Stimulated activated naive CD8-positive, alpha-beta T cell treated with anti-CD3 and anti-CD28 coated beads, Interleukin-15, amount 100 ng/mL, for 72 hours (primary cell): Measurements from ENCODE around the gene DLL1.
"Not testable (repeated sequence)": the region's sequence is repeated elsewhere in the genome, so short reads cannot be mapped to it uniquely, and the experiment has no call there.

Source experiments
- ATAC-seq: fragments of 150-1000 bp; cut with Tn5 transposase; 2 replicates; pipeline ENCODE4 v1.10.0; 2021; ENCODE audit warnings: mild to moderate bottlenecking, moderate library complexity
- DNase-seq, 2 donors: peaks; one replicate each; pipeline ENCODE4 v3.0.0; 2021 to 2022
- H3K27ac Mint-ChIP-seq, 2 donors: one replicate each; pipeline ENCODE4 v1.8.0; 2022; ENCODE audit warnings: mild to moderate bottlenecking in 2 of 2, mixed read lengths in 2 of 2, moderate library complexity in 2 of 2
- H3K27me3 Mint-ChIP-seq: one replicate; pipeline ENCODE4 v1.8.0; 2022; ENCODE audit warnings: mixed read lengths
- H3K4me1 Mint-ChIP-seq: one replicate; pipeline ENCODE4 v1.8.0; 2022; ENCODE audit warnings: mild to moderate bottlenecking, mixed read lengths
- H3K4me3 Mint-ChIP-seq, 2 donors: one replicate each; pipeline ENCODE4 v1.8.0; 2022; ENCODE audit warnings: mild to moderate bottlenecking in 2 of 2, mixed read lengths in 2 of 2, moderate library complexity in 1 of 2
- H3K9me3 Mint-ChIP-seq, 2 donors: one replicate each; pipeline ENCODE4 v1.8.0; 2022; ENCODE audit warnings: mixed read lengths in 2 of 2

Gene DLL1

GRCh38 chr6:170290296-170291128 lies at the start of gene DLL1:
Gene DLL1 (minus strand): TSS chr6:170291078. CDS start chr6:170290139, 939 bp downstream.
- Mint-ChIP-seq H3K4me1 (peaks cover 58% of the 10 kb centered on the region), H3K27me3 (peaks cover 50% of the 10 kb centered on the region), H3K9me3 (no peaks in the 10 kb centered on the region), H3K27ac (peak within 1 kb of the TSS; percentile 85 to 93), H3K4me3 (peak within 1 kb of the TSS; percentile 89 to 94)
- peak; percentile 61 to 62 for DNase-seq
- ATAC-seq: peak; percentile 46

GRCh38 chr6:170335199-170335598 lies 44.3 kb upstream of the DLL1 start:
- H3K27ac Mint-ChIP-seq, DNase-seq, ATAC-seq, H3K9me3 Mint-ChIP-seq, H3K27me3 Mint-ChIP-seq, H3K4me3 Mint-ChIP-seq: not testable (repeated sequence)
- H3K4me1 Mint-ChIP-seq: peaks cover 39% of the 10 kb centered on the region

GRCh38 chr6:170329321-170329720 lies 38.4 kb upstream of the DLL1 start:
- H3K4me3 Mint-ChIP-seq: no peak overlapping the region
- no peaks in the 10 kb centered on the region for H3K9me3 Mint-ChIP-seq
- H3K27me3 Mint-ChIP-seq: no peaks in the 10 kb centered on the region
- peaks cover 30% of the 10 kb centered on the region for H3K4me1 Mint-ChIP-seq
- ATAC-seq (no peak), DNase-seq (no peak)
- H3K27ac Mint-ChIP-seq: no peak overlapping the region

GRCh38 chr6:170317718-170318117 lies 26.8 kb upstream of the DLL1 start:
- Mint-ChIP-seq H3K9me3 (no peaks in the 10 kb centered on the region), H3K27me3 (no peaks in the 10 kb centered on the region), H3K4me3 (no peak overlapping the region), H3K4me1 (peaks cover 30% of the 10 kb centered on the region), H3K27ac (no peak overlapping the region)
- no peak for DNase-seq
- no peak for ATAC-seq

GRCh38 chr6:170317076-170317475 lies 26.2 kb upstream of the DLL1 start:
- Mint-ChIP-seq H3K27me3 (no peaks in the 10 kb centered on the region), H3K4me1 (peaks cover 35% of the 10 kb centered on the region), H3K27ac (no peak overlapping the region), H3K9me3 (no peaks in the 10 kb centered on the region), H3K4me3 (no peak overlapping the region)
- no peak for ATAC-seq
- DNase-seq: no peak

- H3K4me3 Mint-ChIP-seq: no peak overlapping the region
- no peaks in the 10 kb centered on the region for H3K27me3 Mint-ChIP-seq
- peaks cover 41% of the 10 kb centered on the region for H3K4me1 Mint-ChIP-seq
- ATAC-seq (peak; percentile 77), DNase-seq (no peak)
- no peak overlapping the region for H3K27ac Mint-ChIP-seq
- H3K9me3 Mint-ChIP-seq: no peaks in the 10 kb centered on the region
Observed at GRCh38 chr6:170316071-170316470, 25.2 kb upstream of the DLL1 start.

GRCh38 chr6:170314983-170315382 lies 24.1 kb upstream of the DLL1 start:
- Mint-ChIP-seq H3K9me3 (no peaks in the 10 kb centered on the region), H3K27me3 (no peaks in the 10 kb centered on the region), H3K4me1 (peaks cover 42% of the 10 kb centered on the region), H3K27ac (peak overlapping the region; percentile 19 to 52), H3K4me3 (no peak overlapping the region)
- no peak for DNase-seq
- ATAC-seq: no peak

GRCh38 chr6:170313716-170314295 lies 22.9 kb upstream of the DLL1 start:
- no peak for ATAC-seq
- no peak for DNase-seq
- Mint-ChIP-seq H3K4me3 (no peak overlapping the region), H3K4me1 (peaks cover 44% of the 10 kb centered on the region), H3K9me3 (no peaks in the 10 kb centered on the region), H3K27ac (no peak overlapping the region), H3K27me3 (no peaks in the 10 kb centered on the region)

GRCh38 chr6:170312876-170313275 lies 22.0 kb upstream of the DLL1 start:
- no peak for ATAC-seq
- peaks cover 53% of the 10 kb centered on the region for H3K4me1 Mint-ChIP-seq
- no peaks in the 10 kb centered on the region for H3K9me3 Mint-ChIP-seq
- DNase-seq: no peak
- H3K27me3 Mint-ChIP-seq: no peaks in the 10 kb centered on the region
- H3K4me3 Mint-ChIP-seq: no peak overlapping the region
- H3K27ac Mint-ChIP-seq: peak overlapping the region in 1 of 2 donors; percentile 50

- Mint-ChIP-seq H3K27me3 (no peaks in the 10 kb centered on the region), H3K4me3 (no peak overlapping the region), H3K9me3 (no peaks in the 10 kb centered on the region), H3K4me1 (peaks cover 62% of the 10 kb centered on the region), H3K27ac (no peak overlapping the region)
- ATAC-seq (no peak), DNase-seq (no peak)
Observed at GRCh38 chr6:170311696-170312095, 20.8 kb upstream of the DLL1 start.

- Mint-ChIP-seq H3K27ac (no peak overlapping the region), H3K4me3 (peak overlapping the region; percentile 38 to 70), H3K4me1 (peaks cover 52% of the 10 kb centered on the region), H3K27me3 (no peaks in the 10 kb centered on the region), H3K9me3 (no peaks in the 10 kb centered on the region)
- no peak for ATAC-seq
- DNase-seq: no peak
Observed at GRCh38 chr6:170308761-170309160, 17.9 kb upstream of the DLL1 start.

- DNase-seq (no peak), ATAC-seq (no peak)
- H3K4me1 Mint-ChIP-seq: peaks cover 41% of the 10 kb centered on the region
- H3K4me3 Mint-ChIP-seq: peak overlapping the region; percentile 97 to 99
- peak overlapping the region; percentile 95 to 97 for H3K27ac Mint-ChIP-seq
- H3K9me3 Mint-ChIP-seq: peaks cover 0 to under 1% of the 10 kb centered on the region in 2 donors
- H3K27me3 Mint-ChIP-seq: peaks cover 6% of the 10 kb centered on the region
Observed at GRCh38 chr6:170307080-170307545, 16.2 kb upstream of the DLL1 start.

- H3K27me3 Mint-ChIP-seq: peaks cover 6% of the 10 kb centered on the region
- H3K4me3 Mint-ChIP-seq: peak within 1 kb of the TSS; percentile 97 to 99
- peak; percentile 96 for ATAC-seq
- H3K9me3 Mint-ChIP-seq: peaks cover 5 to 7% of the 10 kb centered on the region in 2 donors
- peaks cover 39% of the 10 kb centered on the region for H3K4me1 Mint-ChIP-seq
- H3K27ac Mint-ChIP-seq: peak within 1 kb of the TSS; percentile 95 to 97
- peak; percentile 92 to 95 for DNase-seq
Observed at GRCh38 chr6:170306324-170307079, 15.6 kb upstream of the DLL1 start, which contains the start of gene FAM120B. Gene FAM120B (plus strand): TSS chr6:170306758. CDS start chr6:170317391, 10,633 bp downstream.

GRCh38 chr6:170305805-170306323 lies 15.0 kb upstream of the DLL1 start:
- peaks cover 7 to 12% of the 10 kb centered on the region in 2 donors for H3K9me3 Mint-ChIP-seq
- no peak overlapping the region for H3K27ac Mint-ChIP-seq
- ATAC-seq (no peak), DNase-seq (no peak)
- peak overlapping the region; percentile 97 to 99 for H3K4me3 Mint-ChIP-seq
- H3K27me3 Mint-ChIP-seq: peaks cover 6% of the 10 kb centered on the region
- peaks cover 32% of the 10 kb centered on the region for H3K4me1 Mint-ChIP-seq

- peaks cover 36% of the 10 kb centered on the region for H3K27me3 Mint-ChIP-seq
- H3K9me3 Mint-ChIP-seq: peaks cover 7 to 20% of the 10 kb centered on the region in 2 donors
- no peak overlapping the region for H3K27ac Mint-ChIP-seq
- ATAC-seq: no peak
- H3K4me3 Mint-ChIP-seq: no peak overlapping the region
- peaks cover 15% of the 10 kb centered on the region for H3K4me1 Mint-ChIP-seq
- DNase-seq: no peak
Observed at GRCh38 chr6:170301184-170301583, 10.3 kb upstream of the DLL1 start.
